Stimulated activated CD4-positive, alpha-beta T cell treated with anti-CD3 and anti-CD28 coated beads, TNF-alpha, amount 100 ng/mL, for 1 hour (primary cell): Measurements from ENCODE around the gene RNF151.
"Not testable (repeated sequence)": the region's sequence is repeated elsewhere in the genome, so short reads cannot be mapped to it uniquely, and the experiment has no call there.

ENCODE experiments used
- DNase-seq, 3 donors: peaks; one replicate each; pipeline ENCODE4 v3.0.0-alpha.2; 2020; ENCODE audit warnings: low read depth in 3 of 3, low spot score in 1 of 3

RNF151 gene

DNA sequence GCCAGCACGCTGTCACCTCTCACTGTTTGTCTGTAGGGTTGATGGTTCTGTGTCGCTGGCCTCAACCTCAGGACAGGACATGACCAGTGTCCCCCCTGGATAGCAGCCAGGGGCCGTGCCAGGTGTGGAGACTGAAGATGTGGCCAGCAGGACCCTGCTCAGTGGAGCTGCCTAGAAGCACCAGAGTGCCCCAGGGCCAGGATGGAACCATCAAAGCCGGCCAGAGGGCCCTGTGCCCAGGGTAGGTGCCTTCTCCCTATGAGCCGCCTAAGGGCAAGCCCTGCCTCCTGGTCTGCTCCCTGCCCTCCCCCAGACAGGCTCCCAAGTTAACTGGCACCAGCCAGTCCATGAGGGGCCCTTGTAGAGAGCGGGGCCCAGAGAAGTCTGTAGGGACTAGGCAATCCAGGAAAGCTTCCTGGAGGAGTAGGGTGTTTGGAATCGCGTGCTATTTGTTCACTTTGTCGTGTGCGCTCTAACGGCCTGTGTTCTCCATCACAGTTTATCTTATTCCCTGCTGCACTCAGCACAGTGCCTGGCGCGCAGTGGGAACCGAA is 7.9 kb upstream of the RNF151 start:
- no peak for DNase-seq

DNA sequence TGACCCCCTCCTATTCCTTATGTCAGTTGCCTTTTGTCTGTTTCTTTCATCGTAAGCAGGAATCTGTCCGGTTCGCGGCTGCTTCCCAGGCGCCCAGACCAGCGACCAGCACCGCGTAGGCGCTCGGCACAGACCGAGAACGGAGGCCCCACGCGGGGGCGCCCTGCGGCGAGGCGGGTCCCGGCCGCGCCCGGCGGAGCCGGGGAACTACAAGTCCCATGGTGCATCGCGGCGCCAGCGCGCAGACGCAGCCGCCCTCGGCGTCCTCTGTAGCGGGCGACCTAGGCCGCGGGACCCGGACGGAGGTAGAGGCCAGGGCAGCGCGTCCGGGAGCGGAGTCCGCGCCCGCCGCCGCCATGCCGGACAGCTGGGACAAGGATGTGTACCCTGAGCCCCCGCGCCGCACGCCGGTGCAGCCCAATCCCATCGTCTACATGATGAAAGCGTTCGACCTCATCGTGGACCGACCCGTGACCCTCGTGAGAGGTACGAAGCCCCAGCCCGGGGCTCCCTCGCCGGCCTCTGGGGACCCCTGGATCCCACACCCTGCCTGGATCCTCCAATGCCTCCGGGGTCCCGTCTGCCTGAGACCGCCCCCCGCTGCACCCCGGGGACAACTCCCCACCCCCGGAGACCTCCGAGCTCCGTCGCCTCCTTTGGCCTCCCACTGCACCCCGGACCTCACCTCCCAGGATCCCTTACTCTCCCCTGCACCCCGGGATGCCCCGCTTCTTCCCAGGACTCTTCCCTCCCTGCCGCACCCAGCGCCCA is 7.2 kb upstream of the RNF151 start, which contains the start of gene NDUFB10:
TSS of gene NDUFB10 (plus strand) at position 270 of the 771 bp plus-strand sequence. CDS start at position 357, 87 bp downstream.
- DNase-seq: peak; percentile 72 to 93 (median 80)

DNA sequence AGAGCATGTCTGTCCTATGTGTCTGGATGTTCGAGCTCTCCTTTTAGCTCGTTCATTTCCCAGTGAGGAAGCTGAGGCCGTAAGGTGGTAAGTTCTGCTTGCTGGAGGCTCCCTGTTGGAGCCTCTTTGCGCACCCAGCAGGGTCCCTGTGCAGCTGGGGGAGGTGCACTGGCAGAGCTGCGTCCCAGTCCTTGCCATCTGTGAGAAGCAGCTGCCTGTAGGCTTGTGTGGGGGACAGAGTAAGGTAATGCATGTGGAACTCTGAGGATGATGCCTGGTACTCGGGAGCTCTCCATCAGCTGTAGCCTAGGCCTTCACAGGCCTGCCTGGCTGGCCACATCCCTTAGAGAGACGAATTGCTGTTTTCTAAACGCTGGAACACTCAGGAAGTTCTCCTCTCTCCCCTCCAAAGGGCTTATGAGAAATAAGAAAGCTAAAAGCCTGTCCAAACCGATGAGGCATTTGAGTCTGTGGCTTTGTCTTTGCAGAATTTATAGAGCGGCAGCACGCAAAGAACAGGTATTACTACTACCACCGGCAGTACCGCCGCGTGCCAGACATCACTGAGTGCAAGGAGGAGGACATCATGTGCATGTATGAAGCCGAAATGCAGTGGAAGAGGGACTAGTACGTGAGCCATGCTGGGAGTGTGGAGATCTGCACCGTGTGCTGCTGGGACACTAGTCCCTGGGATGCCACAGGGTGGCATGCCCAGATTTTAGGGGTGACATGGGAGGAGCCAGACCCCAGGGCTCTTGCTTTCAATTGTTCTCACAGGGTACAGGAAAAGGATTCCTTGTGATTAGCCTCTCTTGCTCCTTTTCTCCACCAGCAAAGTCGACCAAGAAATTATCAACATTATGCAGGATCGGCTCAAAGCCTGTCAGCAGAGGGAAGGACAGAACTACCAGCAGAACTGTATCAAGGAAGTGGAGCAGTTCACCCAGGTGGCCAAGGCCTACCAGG is 5.7 kb upstream of the RNF151 start:
- peak in 1 of 3 donors; percentile 42 for DNase-seq

DNA sequence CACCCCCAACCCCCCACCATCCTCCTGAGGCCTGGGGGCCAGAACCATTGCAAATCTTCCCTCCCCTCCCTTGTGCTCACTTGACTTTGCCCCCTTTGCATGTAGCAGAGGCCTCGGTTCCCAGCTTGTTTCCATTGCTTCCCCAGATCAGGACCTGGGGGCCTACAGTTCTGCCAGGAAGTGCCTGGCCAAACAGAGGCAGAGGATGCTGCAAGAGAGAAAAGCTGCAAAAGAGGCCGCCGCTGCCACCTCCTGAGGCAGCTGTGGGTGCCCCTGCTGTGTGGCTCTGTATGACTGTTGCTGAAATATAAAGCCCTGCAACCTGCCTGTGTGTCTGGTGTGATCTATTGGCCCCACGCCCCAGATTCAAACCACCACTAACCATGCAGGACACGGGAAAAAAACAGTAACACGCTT is 5.0 kb upstream of the RNF151 start:
- no peak for DNase-seq

DNA sequence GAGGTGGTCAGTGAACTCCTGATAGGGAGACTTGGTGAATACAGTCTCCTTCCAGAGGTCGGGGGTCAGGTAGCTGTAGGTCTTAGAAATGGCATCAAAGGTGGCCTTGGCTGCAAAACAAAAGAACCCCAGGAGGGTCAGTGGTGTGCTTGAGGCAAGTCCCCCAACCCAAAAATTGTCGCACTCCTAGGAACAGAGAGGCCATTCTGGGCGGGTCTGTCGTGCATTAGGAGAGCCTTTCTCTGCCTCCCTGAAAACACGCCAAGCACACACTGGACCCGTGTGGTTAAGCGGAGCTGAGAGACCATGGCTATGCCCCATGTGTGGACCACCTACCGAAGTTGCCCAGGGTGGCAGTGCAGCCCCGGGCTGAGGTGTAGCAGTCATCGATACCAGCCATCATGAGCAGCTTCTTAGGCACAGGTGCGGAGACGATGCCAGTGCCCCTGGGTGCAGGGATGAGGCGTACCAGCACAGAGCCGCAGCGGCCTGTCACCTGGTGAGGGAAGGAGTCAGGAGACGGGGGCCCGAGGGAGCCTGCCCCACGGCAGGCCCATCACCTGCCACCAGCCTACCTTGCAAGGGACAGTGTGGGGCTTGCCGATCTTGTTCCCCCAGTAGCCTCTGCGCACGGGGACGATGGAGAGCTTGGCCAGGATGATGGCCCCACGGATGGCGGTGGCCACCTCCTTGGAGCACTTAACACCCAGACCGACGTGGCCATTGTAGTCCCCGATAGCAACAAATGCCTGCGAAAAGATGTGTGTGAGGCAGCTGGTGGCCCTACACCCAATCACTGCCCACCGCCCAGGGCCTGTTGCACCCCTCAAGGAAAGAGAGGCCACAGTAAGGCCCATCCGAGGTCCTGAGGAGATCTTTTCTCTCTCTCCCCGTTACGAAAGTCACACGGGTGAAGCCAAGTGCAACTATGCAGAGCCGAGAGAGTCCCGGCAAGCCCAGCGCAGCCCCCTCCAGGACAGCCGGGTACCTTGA is 4.2 kb upstream of the RNF151 start:
- DNase-seq: not testable (repeated sequence)

DNA sequence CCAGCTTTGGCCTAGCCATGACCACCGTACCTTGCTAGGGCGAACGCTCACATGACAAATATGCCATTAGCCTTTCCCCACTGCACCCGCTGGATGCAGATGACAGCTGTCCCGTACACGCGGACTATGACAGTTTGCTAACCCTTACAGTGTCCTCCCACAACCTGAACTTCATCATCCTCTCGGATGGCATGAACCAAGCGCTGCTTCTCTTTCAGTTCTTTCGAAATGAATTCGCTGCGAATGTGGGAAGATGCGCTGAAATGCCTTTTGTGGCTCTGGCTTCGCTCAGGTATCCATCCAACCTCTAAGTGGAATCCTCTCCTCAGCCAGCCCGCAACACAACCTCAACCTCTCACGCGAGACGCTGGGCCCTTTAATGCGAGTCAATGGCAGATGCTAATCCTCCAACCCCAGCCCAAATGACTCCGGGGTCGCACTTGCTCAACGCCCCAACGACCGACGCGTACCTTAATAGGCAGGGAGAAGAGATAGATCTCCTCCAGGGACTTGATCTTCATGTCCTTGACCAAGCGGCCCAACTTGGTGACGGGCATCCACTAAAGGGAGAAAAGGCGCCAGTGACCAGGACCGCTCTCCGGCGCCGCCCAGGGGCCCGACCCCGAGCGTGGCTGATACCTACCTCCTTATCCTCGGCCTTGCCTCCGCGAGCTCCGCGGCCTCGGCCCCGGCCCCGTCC is 2.7 kb upstream of the RNF151 start:
- DNase-seq: peak in 1 of 3 donors; percentile 42

DNA sequence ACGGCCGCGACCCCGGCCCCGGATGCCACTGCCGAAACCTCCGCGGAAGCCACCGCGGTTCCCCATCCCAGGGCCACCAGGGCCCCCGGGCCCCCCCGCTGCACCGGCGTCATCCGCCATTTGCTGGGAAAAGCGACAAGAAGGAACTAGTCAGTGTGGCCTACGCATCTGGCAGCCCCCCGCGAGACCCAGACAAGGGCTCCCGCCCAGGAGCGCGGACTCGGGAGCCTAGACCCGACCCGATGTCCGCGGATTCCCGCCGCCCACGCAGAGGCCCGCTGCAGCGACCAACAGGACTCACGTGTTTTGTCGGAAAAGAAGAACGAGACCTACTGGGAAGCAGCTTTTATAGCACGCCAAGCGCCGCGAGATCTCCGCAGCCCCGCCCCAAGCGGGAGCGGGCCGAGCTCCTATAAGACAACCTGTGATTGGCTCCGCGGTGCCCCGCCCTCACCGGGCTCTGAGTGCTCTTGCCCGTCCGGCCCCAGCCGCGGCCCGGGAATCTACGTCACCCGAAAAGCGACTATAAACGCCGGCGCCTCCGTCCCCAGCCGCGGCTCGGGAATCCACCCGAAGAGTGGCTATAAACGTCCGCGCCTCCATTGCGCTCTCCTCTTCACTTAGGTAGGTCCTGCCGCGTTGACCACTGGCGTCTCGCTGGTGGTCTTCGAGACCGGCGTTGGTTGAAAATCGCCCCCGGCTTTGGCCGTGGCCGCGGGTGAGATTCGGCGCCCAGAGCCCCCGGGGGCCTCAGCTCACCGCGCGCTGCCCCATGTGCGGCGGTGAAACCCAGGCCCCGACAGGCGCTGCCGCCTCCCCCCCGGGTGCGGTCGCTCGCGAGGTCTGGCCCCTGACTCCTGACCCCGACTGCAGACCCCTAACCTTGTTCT is 1.9 kb upstream of the RNF151 start, which contains the start of gene RPS2:
TSS of gene RPS2 (minus strand) at position 321 of the 890 bp plus-strand sequence. CDS start at position 120, 201 bp downstream.
- peak; percentile 95 to 99 (median 97) for DNase-seq

DNA sequence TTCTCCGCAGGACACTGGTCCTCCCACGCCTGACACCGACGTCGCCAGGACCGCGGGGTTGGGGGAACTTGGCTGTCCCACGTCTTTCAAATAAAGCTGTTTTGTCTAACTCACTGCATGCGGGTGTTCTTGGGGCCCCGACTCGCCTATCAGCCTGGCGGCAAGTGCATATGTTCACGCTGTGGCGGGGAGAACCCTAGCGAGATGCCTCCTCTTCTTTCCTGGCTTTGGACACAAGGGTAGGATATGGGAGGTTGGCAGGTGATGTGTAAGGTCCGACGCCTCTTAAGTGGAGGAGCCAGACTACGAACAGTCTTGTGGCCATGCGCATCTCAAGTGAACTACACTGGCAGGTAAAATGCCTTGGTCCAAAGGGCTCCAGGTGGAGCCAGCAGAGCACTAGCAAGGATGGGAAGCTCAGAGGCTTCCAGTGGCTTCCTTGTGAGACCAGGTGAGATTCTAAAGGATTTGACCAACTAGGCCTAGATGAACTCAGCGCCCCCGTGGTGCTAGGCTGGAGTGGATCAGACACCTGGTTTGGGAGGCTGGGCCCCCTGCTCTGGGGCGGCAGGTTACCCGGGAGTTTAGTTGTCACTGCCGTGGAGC is 1.2 kb upstream of the RNF151 start:
- no peak for DNase-seq

DNA sequence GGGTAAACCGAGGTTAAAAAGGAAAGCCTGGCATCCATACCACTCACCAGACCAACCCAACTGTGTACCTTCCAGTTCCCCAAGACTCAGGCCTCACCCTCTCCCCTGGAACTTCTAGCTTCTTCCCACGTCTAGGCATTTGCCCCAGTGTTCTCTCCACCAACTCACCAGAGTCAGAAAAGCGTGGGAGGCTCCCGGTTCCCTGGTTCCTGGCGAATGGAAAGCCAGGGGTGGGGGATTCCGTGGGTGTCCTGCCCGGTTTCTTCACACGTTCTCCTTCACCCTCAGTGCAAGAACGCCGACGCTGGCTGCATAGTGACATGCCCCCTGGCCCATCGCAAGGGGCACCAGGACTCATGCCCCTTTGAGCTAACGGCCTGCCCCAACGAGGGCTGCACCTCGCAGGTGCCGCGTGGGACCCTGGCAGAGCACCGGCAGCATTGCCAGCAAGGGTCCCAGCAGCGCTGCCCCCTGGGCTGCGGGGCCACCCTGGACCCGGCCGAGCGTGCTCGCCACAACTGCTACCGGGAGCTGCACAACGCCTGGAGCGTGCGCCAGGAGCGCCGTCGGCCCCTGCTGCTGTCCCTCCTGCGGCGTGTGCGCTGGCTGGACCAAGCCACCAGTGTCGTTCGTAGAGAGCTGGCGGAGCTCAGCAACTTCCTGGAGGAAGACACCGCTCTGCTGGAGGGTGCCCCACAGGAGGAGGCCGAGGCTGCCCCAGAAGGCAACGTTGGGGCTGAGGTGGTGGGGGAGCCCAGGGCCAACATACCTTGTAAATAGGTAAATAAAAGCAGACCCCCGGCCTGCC is 1.7 kb downstream of the RNF151 start:
- DNase-seq: no peak

DNA sequence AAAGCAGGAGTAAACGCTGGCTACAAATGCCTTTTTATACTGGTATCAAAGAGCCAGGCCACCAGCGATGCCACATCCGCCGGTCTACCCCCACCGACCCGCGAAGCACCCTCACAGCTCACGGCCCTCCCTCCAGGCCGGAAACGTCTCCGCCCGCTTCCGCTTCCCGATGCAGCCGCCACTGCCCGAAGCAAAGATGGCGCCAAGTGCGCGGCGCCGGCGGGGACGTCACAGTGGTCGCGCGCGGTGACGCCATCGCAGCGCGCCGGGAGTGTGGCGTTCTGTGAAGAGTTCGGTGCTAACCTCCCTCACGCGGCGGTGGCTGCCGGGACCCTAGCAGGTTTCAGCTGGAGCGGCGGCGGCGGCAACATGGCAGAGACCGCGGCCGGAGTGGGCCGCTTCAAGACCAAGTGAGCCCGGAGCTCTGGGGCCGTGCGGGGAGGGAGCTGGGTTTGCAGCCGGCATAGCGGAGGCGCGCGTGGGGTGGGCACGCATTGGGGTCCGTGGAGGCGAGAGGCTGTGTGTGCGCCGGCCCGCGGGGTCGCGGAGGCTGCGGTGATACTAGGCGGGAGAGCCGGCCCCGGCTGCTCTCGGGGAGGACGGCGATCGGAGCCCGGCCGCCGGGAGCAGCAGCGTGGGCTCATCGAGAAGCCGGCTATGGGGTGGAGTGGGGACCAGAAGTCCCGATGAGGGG is 5.3 kb downstream of the RNF151 start, which contains the start of gene TBL3:
TSS of gene TBL3 (plus strand) at position 258 of the 694 bp plus-strand sequence. CDS start at position 370, 112 bp downstream.
- peak; percentile 89 to 95 (median 94) for DNase-seq

DNA sequence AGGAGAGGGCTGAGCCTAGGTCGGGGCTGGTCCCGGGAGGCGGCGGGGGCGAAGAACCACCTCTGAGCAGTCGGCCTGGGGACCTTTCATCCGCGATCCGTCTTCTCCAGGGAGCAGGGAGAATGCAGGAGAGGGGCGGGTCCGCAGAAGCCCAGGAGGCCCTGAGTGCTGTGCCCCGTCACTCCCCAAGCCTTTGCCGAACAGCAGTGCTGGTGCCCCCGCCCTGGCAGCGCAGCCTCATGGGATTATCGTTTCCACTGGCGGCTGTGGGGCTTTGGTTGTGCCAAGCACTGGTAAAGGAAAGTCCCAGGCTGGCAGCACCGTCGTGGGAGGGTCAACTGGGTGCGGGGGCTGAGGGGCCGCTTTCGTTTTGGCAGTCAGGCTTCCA is 5.8 kb downstream of the RNF151 start:
- no peak for DNase-seq

DNA sequence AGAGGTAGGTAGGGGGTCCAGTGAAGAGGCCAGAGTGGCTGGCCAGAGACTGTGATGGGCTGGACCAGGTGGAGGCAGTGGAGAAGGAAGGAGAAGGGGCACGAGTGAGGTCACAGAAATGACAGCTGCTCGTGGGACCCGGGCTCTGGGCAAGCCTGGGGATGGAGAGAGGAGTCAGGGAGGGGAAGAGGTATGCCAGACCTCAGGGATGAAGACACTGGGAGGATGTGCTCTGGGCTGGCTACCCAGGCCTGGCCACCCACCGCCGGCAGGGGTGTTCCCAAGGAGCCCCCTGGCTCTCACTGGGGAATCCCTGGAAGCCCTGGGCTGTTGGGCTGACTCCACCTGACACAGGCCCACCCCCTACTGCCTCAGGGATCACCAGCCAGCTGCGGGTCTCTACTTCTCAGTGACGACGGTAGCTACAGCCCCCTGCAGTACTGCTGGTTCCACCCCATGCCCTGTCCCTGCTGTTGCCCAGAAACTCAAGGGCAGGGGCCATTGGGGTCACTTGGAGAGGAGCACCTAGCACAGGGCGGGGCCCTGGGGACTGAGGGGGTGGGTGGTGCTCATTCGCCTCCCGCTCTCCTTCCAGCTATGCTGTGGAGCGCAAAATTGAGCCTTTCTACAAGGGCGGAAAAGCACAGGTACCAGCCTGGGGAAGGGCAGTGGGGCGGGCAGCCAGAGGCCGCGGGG is 7.0 kb downstream of the RNF151 start:
- DNase-seq: no peak

DNA sequence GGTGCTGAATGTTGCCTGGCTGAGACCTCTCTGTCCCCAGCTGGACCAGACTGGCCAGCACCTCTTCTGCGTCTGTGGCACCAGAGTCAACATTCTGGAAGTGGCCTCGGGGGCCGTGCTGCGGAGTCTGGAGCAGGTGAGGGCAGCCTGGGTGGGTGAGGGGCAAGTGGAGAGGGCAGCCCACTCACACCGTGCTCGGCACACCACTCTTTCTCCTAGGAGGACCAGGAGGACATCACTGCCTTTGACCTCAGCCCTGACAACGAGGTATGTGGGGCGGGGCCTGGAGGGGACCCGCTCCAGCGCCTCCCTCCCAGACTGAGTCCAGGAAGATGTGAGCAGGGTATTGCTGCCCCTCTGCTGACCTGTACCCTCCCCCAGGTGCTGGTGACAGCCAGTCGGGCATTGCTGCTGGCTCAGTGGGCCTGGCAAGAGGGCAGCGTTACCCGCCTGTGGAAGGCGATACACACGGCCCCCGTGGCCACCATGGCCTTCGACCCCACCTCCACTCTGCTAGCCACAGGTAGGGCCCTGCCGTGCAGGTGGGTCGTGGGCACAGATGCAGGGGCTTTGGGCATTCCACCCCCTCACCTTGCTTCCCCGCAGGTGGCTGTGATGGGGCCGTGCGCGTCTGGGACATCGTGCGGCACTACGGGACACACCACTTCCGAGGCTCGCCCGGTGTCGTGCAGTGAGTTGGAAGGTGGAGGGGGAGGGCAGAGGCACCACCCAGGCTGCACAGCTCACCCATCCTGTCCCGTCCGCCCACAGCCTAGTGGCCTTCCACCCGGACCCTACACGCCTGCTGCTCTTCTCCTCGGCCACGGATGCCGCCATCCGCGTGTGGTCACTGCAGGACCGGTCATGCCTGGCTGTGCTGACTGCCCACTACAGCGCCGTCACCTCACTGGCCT is 7.8 kb downstream of the RNF151 start:
- no peak for DNase-seq

DNA sequence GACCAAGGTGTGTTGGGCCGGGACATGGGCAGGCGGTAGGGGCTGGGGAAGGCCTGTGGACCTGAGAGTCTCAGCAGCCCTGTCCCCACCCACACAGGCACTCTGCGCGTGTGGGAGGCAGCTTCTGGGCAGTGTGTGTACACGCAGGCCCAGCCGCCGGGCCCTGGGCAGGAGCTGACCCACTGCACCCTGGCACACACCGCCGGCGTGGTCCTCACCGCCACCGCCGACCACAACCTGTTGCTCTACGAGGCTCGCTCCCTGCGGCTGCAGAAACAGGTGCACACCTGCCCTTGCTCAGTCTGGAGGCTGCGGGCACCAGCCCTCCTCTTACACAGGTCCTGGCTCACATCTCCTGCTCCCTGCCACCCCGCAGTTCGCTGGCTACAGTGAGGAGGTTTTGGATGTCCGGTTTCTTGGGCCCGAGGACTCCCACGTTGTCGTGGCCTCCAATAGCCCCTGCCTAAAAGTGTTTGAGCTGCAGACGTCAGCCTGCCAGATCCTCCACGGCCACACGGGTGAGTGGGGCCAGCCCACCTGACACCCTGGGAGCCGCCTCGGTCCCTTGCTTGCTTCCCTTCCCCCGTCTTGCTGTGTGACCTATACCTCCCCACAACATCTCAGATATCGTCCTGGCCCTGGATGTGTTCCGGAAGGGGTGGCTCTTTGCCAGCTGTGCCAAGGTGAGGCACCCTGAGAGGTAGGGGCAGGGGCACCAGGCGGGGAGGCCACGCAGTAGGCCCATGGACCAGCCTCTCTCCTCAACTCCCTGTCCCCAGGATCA is 9.0 kb downstream of the RNF151 start:
- DNase-seq: no peak
